H1 (cell line): ENCODE measurements around the gene TAS2R46. TPM values are rescaled to one million over a fixed set of nuclear protein-coding genes. Genes with fewer than 3 reads are reported as not detected.
"Not testable (repeated sequence)": the region's sequence is repeated elsewhere in the genome, so short reads cannot be mapped to it uniquely, and the experiment has no call there.

Experiments used
- CTCF ChIA-PET: fragments of 300-600 bp; sonication (Branson Sonifier 250); formaldehyde crosslinking; loops from one replicate; lab custom pipeline; 2021; ENCODE audit not compliant: partially characterized antibody; lab: Charles Lee
- POLR2A ChIA-PET: fragments of 300-600 bp; sonication (Branson Sonifier 250); formaldehyde crosslinking; loops from one replicate; lab custom pipeline; 2021; ENCODE audit warnings: inconsistent platforms; ENCODE audit not compliant: partially characterized antibody; lab: Charles Lee
- DNase-seq, 2 experiments: peaks; one replicate each; pipeline versions ENCODE4 v3.0.0 to v3.0.0-alpha.2; 2010 to 2022; ENCODE audit warnings: low spot score in 2 of 2, low read depth in 1 of 2, mixed read lengths in 1 of 2
- FAIRE-seq: peaks from 2 replicates; lab custom pipeline; 2011; peaks lifted over from hg19 to GRCh38; lab: Jason Lieb, UNC
- H2AFZ ChIP-seq: 2 replicates; pipeline ENCODE4 v1.8.1; 2012; ENCODE audit warnings: low read length, inconsistent platforms
- H2AK5ac ChIP-seq: 2 replicates; pipeline ENCODE4 v1.6.1; 2013; ENCODE audit warnings: low read depth, low read length
- H2BK120ac ChIP-seq: replicated peaks from 2 replicates; pipeline ENCODE3; 2013; ENCODE audit warnings: low read depth, low read length, inconsistent platforms
- H2BK12ac ChIP-seq: 2 replicates; pipeline ENCODE4 v1.6.1; 2013; ENCODE audit warnings: low read depth, low read length
- H2BK15ac ChIP-seq: 2 replicates; pipeline ENCODE4 v1.6.1; 2013; ENCODE audit warnings: low read length
- H2BK20ac ChIP-seq: 2 replicates; pipeline ENCODE4 v1.6.1; 2013; ENCODE audit warnings: low read length
- H2BK5ac ChIP-seq: 2 replicates; pipeline ENCODE4 v1.6.1; 2013; ENCODE audit warnings: low read depth, low read length
- H3K14ac ChIP-seq: 2 replicates; pipeline ENCODE4 v1.6.1; 2013; ENCODE audit warnings: inconsistent platforms; ENCODE audit not compliant: insufficient read length
- H3K18ac ChIP-seq: 2 replicates; pipeline ENCODE4 v1.6.1; 2013; ENCODE audit warnings: low read length; ENCODE audit errors: extremely low read depth
- H3K23ac ChIP-seq: 2 replicates; pipeline ENCODE4 v1.6.1; 2013; ENCODE audit warnings: inconsistent platforms; ENCODE audit not compliant: insufficient read length
- H3K23me2 ChIP-seq: 2 replicates; pipeline ENCODE4 v1.6.1; 2013; ENCODE audit warnings: low read depth, low read length
- H3K27ac ChIP-seq: 2 replicates; pipeline ENCODE4 v1.6.1; 2011; ENCODE audit warnings: low read depth, low read length, inconsistent platforms
- H3K27me3 ChIP-seq, 4 experiments: replicated peaks in 1 of 4; 1 replicate in 1 of 4; 2 replicates in 3 of 4; pipeline versions ENCODE4 v1.6.1 to v1.8.1; 2011 to 2013; ENCODE audit warnings: low read length in 3 of 4, mild to moderate bottlenecking in 3 of 4, inconsistent platforms in 2 of 4, mixed read lengths in 2 of 4, moderate library complexity in 1 of 4; ENCODE audit not compliant: control insufficient read depth in 3 of 4, insufficient read depth in 3 of 4; ENCODE audit errors: extremely low read depth in 1 of 4
- H3K36me3 ChIP-seq, 4 experiments: 2 replicates each; pipeline versions ENCODE4 v1.6.1 to v1.8.1; 2011 to 2013; ENCODE audit warnings: mild to moderate bottlenecking in 4 of 4, low read length in 3 of 4, moderate library complexity in 2 of 4, control low read depth in 1 of 4, inconsistent platforms in 1 of 4; ENCODE audit not compliant: insufficient read depth in 4 of 4, control insufficient read depth in 2 of 4
- H3K4ac ChIP-seq: replicated peaks from 2 replicates; pipeline ENCODE3; 2013; ENCODE audit warnings: low read length, low read depth, mixed read lengths, inconsistent platforms; ENCODE audit not compliant: insufficient read length
- H3K4me1 ChIP-seq, 4 experiments: replicated peaks in 1 of 4; 1 replicate in 1 of 4; 2 replicates in 3 of 4; pipeline versions ENCODE4 v1.6.1 to v1.8.1; 2011 to 2013; ENCODE audit warnings: low read length in 3 of 4, inconsistent platforms in 2 of 4, mixed read lengths in 1 of 4; ENCODE audit not compliant: insufficient read depth in 4 of 4, control insufficient read depth in 3 of 4
- H3K4me2 ChIP-seq, 2 experiments: 2 replicates each; pipeline versions ENCODE4 v1.6.1 to v1.8.1; 2011 to 2013; ENCODE audit warnings: low read depth in 2 of 2, low read length in 2 of 2, control low read depth in 1 of 2, inconsistent platforms in 1 of 2, mild to moderate bottlenecking in 1 of 2; ENCODE audit not compliant: insufficient read depth in 1 of 2
- H3K4me3 ChIP-seq, 4 experiments: fragments of 200-600, 300-600 bp in 1 of 4; sonication (generic), shearing (Covaris generic), sonication (Bioruptor Twin) in 1 of 4; 2 replicates each; pipeline versions ENCODE4 v1.5.1 to v1.8.1; 2011 to 2016; ENCODE audit warnings: low read length in 4 of 4, low read depth in 3 of 4, control low read depth in 2 of 4, inconsistent platforms in 2 of 4, mild to moderate bottlenecking in 2 of 4, mixed read lengths in 1 of 4, moderate library complexity in 1 of 4; ENCODE audit not compliant: insufficient read depth in 2 of 4; ENCODE audit errors: extremely low read depth in 1 of 4
- H3K56ac ChIP-seq: replicated peaks from 2 replicates; pipeline ENCODE3; 2013; ENCODE audit warnings: low read depth, mild to moderate bottlenecking, mixed read lengths, low read length, inconsistent platforms; ENCODE audit not compliant: insufficient read length
- H3K79me1 ChIP-seq: 2 replicates; pipeline ENCODE4 v1.6.1; 2013; ENCODE audit warnings: low read depth, low read length, control low read depth
- H3K79me2 ChIP-seq, 2 experiments: 2 replicates each; pipeline versions ENCODE4 v1.6.1 to v1.8.1; 2012 to 2013; ENCODE audit warnings: low read length in 2 of 2, mild to moderate bottlenecking in 2 of 2, inconsistent platforms in 1 of 2; ENCODE audit not compliant: insufficient read depth in 2 of 2, control insufficient read depth in 1 of 2
- H3K9ac ChIP-seq, 4 experiments: replicated peaks in 1 of 4; 1 replicate in 1 of 4; 2 replicates in 3 of 4; pipeline versions ENCODE4 v1.6.1 to v1.8.1; 2011 to 2013; ENCODE audit warnings: low read depth in 3 of 4, low read length in 3 of 4, control low read depth in 2 of 4, mild to moderate bottlenecking in 2 of 4, moderate library complexity in 2 of 4, inconsistent platforms in 1 of 4; ENCODE audit errors: extremely low read depth in 1 of 4
- H3K9me3 ChIP-seq, 2 experiments: 2 replicates each; pipeline versions ENCODE4 v1.6.1 to v1.8.1; 2012 to 2013; ENCODE audit warnings: mild to moderate bottlenecking in 2 of 2, moderate library complexity in 2 of 2, control low read depth in 1 of 2, inconsistent platforms in 1 of 2, low read depth in 1 of 2, low read length in 1 of 2, mixed read lengths in 1 of 2; ENCODE audit not compliant: insufficient read depth in 2 of 2
- H4K20me1 ChIP-seq, 2 experiments: replicated peaks in 1 of 2; 2 replicates each; pipeline versions ENCODE3 to v1.8.1; 2011 to 2013; ENCODE audit warnings: inconsistent platforms in 2 of 2, low read length in 2 of 2, mild to moderate bottlenecking in 1 of 2; ENCODE audit not compliant: insufficient read depth in 2 of 2, control insufficient read depth in 1 of 2
- H4K5ac ChIP-seq: 2 replicates; pipeline ENCODE4 v1.6.1; 2013; ENCODE audit warnings: low read length, low read depth, mixed read lengths, inconsistent platforms; ENCODE audit not compliant: insufficient read length
- H4K8ac ChIP-seq: 2 replicates; pipeline ENCODE4 v1.8.0; 2013; ENCODE audit warnings: mild to moderate bottlenecking, moderate library complexity, low read length, inconsistent platforms; ENCODE audit not compliant: insufficient read depth; ENCODE audit errors: extremely low read depth
- H4K91ac ChIP-seq: replicated peaks from 2 replicates; pipeline ENCODE3; 2013; ENCODE audit warnings: low read length, mixed read lengths, inconsistent platforms; ENCODE audit not compliant: insufficient read length
- WGBS, 2 experiments: shearing (Covaris generic) in 1 of 2; methylation state at CpG; one replicate each; pipeline versions ENCODE4 v1.1.6 to v1.1.7; 2013 to 2015; ENCODE audit warnings: low lambda C conversion rate in 2 of 2, mixed read lengths in 2 of 2, inconsistent platforms in 1 of 2, low coverage in 1 of 2, missing lambda C conversion rate in 1 of 2; ENCODE audit not compliant: insufficient replicate concordance in 2 of 2, insufficient coverage in 1 of 2, insufficient read length in 1 of 2; ENCODE audit errors: extremely low coverage in 1 of 2, missing lambda C conversion rate in 1 of 2; 5-methylcytosine and 5-hydroxymethylcytosine counted together
- polyA plus RNA-seq, 7 experiments: library from polyadenylated mRNA; depleted of rRNA in 3 of 7; stranded (reverse) in 5 of 7; unstranded in 2 of 7; fragments of >200 nt in 5 of 7; fragments of 200-250 nt in 2 of 7; gene quantifications; 1 replicate in 5 of 7; 2 replicates in 1 of 7; 4 replicates in 1 of 7; pipeline versions ENCODE4 v1.2.1 to v1.2.3, GENCODE V29; 2011 to 2013; ENCODE audit warnings: missing spikeins in 2 of 7, mixed read lengths in 2 of 7
- total RNA-seq: library from RNA; stranded (reverse); fragmentation: NEBNext Ultra II Directional; extraction: Animal tissue kit (Norgen Biotek cat#: 25700); gene quantifications from 2 replicates; pipeline ENCODE4 v1.2.1, GENCODE V29; 2021

Gene TAS2R46
- total and polyA plus RNA-seq, 2 of the 8 experiments (the other 6 are each of a cell fraction or from before 2014, with no cell fraction given): 0.14 TPM; not detected in 1

GRCh38 chr12:11033959-11034358 is 28.1 kb downstream of the TAS2R46 start:
- H2BK5ac ChIP-seq, FAIRE-seq: not testable (repeated sequence)

More at GRCh38 chr12:11033959-11034358, 28.1 kb downstream of the TAS2R46 start:
- H3K79me2 ChIP-seq, H3K56ac ChIP-seq, H4K91ac ChIP-seq, H2BK15ac ChIP-seq, H3K14ac ChIP-seq, H3K23me2 ChIP-seq, POLR2A ChIA-PET, H3K4me1 ChIP-seq, H3K27me3 ChIP-seq, H4K8ac ChIP-seq, H4K5ac ChIP-seq, H3K27ac ChIP-seq, H3K18ac ChIP-seq, H2BK20ac ChIP-seq, CTCF ChIA-PET, DNase-seq, H4K20me1 ChIP-seq, H3K4me2 ChIP-seq, H3K9ac ChIP-seq, H2BK120ac ChIP-seq, H3K36me3 ChIP-seq, H3K79me1 ChIP-seq, H3K4ac ChIP-seq, H2AK5ac ChIP-seq, H2AFZ ChIP-seq, H3K4me3 ChIP-seq, H2BK12ac ChIP-seq, H3K9me3 ChIP-seq, H3K23ac ChIP-seq: not testable (repeated sequence)
- WGBS, 2 experiments: no CpG with 5 or more reads among the region's 3 CpGs
